GM12878 (cell line): Measurements from ENCODE around the gene USP17L30.
"Not testable (repeated sequence)": the region's sequence is repeated elsewhere in the genome, so short reads cannot be mapped to it uniquely, and the experiment has no call there.

Experiments used
- EP300 ChIP-seq, 2 experiments: fragments of 150-350 bp in 1 of 2; IDR thresholded peaks; 2 replicates each; pipeline ENCODE4 v1.6.1; 2011 to 2012; ENCODE audit warnings: low read depth in 2 of 2, low read length in 2 of 2, borderline replicate concordance in 1 of 2, improper control_type of control experiment in 1 of 2, inconsistent platforms in 1 of 2; ENCODE audit not compliant: control insufficient read depth in 1 of 2
- NFXL1 ChIP-seq: fragments of 450-650 bp; IDR thresholded peaks from 2 replicates; pipeline ENCODE4 v1.6.1; 2017; ENCODE audit warnings: antibody characterized with exemption, mild to moderate bottlenecking, borderline replicate concordance
- POLR2AphosphoS2 ChIP-seq: IDR thresholded peaks from 2 replicates; pipeline ENCODE4 v1.6.1; 2011; ENCODE audit warnings: low read depth, mild to moderate bottlenecking, low read length, improper control_type of control experiment, moderate library complexity
- TCF12 ChIP-seq: IDR thresholded peaks from 2 replicates; pipeline ENCODE4 v1.6.1; 2011; ENCODE audit warnings: low read depth, mild to moderate bottlenecking, low read length
- YY1 ChIP-seq: IDR thresholded peaks from 2 replicates; pipeline ENCODE4 v1.6.1; 2011; ENCODE audit warnings: low read depth, mild to moderate bottlenecking, low read length
- TF ChIP-seq, protein P1 (sequence below): IDR thresholded peaks from 2 replicates; pipeline ENCODE4 v1.6.1; 2012; ENCODE audit warnings: low read depth, low read length, improper control_type of control experiment

DNA sequence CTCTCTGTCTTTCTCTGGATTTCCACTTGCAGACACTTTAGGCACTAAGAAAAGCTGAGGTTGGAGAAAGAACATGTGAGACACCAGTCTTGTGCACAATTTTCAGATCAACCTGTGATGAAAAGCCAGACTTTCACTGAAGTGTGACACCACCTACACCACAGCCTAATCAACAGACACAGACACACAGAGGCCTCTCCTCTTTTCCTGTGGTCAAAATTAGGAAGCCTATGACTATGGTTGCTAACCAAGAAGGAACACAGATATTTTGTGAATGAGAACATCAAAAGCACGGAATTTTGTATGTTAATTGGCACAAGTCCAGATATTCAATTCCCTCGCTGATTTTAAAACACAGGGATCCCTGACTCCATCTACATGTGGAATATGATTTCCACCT lies 26.1 kb downstream of the USP17L30 start:
- not testable (repeated sequence) for TF ChIP-seq POLR2AphosphoS2; NFXL1; EP300 (IDR thresholded peaks at IDR 0.05; ENCODE audit: borderline replicate concordance in 1 of 2, control insufficient read depth in 1 of 2, low read depth in 2 of 2, low read length in 2 of 2); YY1; TCF12
- TF ChIP-seq, protein P1, sequence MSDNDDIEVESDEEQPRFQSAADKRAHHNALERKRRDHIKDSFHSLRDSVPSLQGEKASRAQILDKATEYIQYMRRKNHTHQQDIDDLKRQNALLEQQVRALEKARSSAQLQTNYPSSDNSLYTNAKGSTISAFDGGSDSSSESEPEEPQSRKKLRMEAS, result not testable (repeated sequence)
